ENCODE data around the gene EVX1.

The EVX1 gene

DNA sequence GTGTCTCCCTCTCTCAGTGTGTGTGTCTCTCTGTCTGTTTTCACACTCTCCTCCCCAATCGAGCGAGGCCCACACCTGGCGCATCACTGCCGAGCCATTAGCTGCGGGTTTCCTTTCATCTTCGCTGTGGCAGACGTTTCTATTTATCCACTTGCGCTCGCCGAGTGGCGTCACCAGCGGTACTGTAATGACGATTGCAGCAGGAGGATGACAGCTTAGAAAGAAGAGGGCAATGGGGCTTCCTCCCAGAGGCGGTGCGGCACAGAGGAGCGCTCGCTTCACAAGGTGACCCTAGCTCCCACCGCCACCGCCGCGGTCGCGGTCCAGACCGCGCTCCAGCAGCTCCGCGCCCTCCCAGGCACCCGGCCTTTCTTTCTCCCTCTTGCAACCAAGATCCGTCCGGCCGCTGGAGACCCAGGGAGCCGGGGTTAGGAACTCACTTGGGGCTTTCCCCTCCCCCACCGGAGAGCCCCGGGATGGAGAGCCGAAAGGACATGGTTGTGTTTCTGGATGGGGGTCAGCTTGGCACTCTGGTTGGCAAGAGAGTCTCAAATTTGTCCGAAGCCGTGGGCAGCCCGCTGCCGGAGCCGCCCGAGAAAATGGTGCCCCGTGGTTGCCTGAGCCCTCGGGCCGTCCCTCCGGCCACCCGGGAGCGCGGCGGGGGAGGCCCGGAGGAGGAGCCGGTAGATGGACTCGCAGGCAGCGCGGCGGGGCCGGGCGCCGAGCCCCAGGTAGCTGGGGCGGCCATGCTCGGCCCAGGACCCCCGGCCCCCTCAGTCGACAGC, at the start of gene EVX1:
Gene EVX1, plus strand, starts transcription at position 248 of the 785 bp plus-strand sequence. Its CDS starts 229 bp downstream, at position 477.
- peak; percentile 47 for DNase-seq

DNA sequence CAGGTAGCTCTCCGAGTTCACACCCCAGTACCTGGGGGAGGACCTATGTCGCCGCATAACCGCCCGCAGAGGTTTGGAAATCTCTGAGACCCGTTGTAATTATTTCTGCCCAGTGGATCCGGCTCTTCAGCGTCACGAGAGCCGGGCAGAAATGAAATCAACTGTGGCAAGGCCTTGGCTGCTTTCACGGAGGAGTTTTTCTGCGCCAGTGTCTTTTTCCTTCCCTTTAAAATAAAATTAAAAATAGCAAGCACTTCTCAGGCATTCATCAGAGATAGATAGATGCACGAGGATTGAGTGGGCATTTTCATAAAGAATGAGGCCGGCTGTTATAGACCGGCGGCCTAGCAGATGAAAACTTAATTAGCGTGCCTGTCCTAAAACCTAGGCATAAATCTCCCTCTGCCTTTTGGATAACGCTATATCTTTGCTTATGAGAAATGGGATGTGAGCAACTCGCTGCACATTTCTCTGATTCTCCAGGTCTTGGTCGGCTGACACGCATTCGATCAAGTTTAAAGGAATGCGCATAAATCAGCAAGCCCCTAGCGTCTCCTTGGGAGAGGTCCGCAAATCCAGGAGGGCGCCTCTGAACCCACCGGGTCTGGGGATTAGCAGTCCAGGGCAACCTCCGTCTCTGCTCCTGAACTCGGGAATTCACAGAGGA, 49.1 kb upstream of the EVX1 start:
- no peak for DNase-seq

DNA sequence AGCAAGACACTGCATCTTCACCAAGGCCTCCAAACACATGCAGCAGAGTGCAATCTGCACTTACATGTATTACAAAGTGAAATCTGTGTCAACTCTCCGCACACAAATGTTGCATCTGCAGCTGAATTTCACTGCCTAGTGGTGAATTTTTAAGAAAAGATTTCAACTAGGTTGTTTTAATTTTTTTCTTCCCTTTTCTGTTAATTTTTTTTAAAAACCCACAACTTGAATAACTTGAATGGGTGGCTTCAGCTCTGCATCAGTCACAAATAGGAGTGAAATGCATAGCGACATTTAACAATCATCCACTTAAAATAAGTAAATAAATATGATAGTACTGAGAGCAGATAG, 48.6 kb upstream of the EVX1 start:
- no peak for DNase-seq

DNA sequence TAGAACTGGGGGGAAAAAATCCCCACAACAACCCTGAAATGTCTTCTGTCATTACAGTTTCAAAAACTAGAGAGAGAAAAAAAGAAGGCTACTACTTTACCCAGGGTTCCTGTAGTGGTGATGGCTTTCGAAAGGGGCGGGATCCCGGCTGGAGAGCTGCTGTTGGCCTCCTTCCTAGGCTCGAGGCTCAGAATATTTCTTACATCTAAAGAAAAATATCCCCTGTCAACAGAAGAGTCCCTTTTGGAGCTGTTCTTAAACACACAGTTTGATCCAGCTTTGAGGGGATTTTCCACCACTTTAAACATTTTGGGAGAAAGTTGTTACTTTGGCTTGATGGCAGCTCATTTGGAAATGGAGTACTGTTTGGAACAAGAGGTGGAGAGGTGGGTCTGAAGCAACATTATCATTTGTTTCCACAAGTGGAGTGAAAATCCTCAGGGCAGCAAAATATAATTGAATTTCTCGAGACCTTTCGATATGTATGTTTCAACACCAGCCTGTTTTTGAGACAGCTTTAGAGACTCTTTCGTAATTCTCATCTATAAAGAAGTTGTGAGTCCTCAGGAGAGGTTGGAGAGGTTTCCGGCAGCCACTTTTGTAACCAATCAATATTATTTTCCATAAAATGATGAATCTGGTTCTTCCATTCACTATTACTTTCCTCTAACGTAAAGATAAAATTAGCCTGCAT, 47.8 kb upstream of the EVX1 start:
- DNase-seq = no peak

DNA sequence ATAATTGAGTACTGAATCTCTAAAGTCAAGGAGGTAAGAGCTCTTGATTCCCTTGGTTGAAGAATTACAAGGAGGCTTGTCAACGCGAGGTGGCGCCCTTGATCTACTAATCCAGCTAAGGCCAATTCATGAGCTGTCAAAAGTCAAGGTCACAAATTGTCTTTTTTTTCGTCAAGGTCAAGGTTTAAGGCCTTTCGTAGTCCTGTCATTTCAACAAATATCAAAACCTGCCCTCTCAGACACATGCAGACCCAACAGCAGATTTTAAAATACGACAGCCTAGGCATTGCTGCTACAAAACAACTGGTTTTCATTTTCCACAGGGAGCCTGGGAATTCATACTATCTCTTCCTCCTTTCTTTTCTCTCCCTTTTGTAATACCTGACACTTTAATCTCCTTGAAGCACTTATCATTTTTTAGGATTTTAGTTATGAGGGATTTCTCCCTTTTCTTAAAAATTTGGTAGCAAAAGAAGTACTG, 46.3 kb upstream of the EVX1 start:
- peak; percentile 77 for DNase-seq

DNA sequence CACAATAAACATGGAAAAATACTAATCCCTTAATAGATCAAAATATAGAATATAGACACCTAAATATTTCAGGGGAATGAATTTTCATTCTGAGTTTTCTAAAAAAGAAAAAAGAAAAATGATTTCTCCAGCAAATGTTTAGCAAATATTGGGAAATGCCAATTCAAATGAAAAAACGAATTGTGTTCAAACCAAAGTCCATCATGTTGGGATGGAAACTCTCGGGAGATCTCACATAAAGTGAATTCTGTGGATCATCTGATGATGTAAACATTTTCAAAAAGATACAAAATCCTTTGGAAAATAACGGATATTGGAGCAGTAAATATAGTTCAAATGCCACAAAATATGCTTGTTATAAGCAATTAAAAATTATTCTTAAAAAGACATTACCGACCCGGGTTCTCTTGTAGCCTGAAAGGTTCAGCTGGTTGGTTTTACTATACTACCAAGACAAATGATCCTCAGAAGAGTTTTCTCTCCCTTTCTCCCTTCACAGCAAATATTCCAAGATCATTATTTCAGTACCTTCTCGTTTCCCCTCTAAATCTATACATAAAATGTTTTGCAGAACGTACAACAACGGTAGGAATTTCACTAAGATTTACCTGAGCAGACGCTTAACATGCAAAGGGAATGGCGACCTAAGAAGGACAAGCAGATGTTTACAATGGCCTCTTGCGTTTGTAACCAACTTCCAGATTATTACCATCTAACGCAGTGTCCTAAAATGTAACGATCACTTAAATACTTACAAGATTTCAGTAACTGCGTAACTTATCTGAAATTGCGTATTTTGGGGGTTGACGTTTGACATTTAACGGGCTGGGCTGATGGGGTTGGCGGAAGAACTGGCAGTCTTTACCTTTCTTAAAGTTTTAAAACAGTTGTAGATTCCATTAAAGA, 45.2 kb upstream of the EVX1 start:
- DNase-seq = no peak

DNA sequence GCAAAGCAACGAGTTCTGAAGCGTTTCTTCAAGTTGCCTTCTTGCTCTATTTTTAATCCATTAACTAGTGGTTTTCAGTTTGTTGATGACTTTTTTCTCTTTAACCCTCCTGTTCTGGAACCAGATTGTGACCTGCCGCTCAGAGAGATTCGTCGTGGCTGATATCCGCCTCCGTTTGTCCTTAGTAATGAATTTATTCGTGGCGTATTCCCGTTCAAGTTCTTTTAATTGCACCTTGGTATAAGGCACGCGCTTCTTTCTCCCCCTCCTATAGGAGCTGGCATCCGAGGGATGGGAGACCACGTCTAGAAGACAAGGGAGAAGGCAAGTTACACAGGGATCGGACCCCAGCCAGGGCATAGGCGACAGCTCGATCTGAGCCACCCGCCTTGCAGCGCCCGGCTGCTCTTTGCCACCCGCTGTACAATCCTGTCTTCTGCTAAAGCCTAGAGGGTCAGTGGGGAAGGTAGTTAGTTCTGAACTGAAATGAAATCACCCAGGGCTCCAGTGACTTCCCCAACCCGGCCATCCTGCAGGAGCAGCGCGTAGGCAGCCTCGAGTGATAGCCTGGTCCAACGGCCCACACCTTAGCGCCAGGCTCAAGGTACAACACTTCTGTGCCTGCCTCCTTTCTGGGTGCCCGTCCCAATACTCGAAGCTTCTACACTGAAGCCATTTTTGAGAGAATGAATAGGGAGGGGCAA, 44.3 kb upstream of the EVX1 start:
- DNase-seq = no peak

DNA sequence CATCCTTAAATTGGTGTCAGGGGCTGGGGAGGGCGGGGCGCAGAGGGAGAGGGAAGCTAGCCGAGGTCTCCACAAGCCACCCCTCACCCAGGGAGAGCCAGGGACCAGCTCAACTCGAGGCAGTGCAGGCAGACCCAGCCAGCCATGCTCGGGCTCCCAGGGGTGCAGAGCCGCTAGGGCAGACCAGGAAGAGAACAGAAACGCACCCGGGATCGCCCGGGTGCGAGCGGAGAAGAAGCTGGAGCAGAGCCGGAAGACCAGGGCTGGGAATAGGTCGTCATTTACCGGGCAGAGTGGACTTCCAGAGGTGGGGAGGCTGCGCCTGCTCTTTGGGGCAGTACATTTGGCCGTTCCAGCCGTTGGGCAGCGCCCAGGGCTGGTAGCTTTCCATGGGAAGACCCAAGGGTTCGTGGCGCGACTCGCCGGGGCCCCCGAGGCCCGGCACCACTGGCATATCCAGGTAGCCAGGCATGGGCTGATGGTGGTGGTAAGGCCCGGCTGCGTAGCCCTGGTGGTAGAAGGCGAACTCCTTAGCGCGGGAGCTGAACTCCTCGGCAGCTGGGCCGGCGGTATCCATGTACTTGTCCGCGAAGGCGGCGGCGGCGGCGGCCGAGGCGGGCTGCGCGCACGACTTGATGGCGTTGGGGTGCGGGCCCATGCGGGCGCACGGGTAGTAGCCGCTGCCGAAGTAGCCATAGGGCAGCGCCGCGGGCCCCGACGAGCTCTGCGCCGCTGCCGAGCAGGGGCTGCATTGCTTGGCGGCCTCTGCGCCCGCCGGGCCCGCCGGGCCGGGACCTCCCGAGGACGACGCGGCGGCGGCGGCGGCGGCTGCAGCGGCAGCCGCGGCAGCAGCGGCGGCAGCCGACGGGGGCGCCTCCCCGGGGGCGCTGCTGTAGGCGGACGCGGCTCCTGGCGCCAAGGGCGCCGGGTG, 43.5 kb upstream of the EVX1 start:
- no peak for DNase-seq

DNA sequence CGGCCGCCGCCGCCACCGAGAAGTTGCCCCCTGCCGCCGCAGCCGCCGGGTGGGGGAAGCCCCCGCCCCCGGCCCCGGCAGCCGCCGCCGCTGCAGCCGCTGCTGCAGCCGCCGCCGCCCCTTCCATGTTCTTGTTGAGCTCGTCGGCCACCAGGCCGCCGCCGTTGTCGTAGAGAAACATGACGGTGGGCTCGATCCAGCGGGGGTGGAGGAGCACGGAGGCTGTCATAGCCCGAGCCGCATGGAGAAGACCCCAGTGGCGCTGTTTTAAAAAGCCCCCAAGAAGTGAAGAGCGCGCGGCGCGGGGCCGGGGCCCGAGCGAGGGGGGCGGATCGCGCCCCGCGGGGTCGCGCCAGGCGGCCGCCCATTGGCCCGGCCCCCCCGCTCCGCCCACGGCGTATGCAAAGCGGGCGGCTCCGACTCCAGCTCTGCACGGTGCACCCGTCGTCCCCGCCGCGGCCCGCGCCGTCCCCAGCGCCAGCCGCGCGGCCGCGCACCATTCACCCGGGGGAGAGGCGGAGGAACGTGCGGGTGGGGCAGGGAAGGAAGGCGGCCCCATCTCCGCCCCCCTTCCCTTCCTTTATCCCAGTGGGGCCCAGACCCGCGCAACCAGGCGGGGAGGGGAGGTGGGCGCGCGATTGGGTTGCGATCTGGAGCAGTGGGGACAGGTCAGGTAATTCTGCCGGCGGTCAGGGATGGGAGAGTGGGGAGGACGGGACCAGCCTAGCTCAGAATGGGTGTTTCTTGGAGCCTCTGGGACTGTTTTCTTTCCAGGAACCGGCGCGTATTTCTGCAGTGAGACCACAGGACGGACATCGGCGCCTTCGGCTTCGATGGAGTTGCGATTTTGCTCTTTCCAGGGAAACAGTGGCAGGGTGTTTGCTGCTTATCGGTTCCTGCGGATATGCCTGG, 42.5 kb upstream of the EVX1 start, which contains the start of gene HOXA13:
Gene HOXA13, minus strand, starts transcription at position 243 of the 912 bp plus-strand sequence. Its CDS starts 14 bp downstream, at position 229.
- DNase-seq = no peak

DNA sequence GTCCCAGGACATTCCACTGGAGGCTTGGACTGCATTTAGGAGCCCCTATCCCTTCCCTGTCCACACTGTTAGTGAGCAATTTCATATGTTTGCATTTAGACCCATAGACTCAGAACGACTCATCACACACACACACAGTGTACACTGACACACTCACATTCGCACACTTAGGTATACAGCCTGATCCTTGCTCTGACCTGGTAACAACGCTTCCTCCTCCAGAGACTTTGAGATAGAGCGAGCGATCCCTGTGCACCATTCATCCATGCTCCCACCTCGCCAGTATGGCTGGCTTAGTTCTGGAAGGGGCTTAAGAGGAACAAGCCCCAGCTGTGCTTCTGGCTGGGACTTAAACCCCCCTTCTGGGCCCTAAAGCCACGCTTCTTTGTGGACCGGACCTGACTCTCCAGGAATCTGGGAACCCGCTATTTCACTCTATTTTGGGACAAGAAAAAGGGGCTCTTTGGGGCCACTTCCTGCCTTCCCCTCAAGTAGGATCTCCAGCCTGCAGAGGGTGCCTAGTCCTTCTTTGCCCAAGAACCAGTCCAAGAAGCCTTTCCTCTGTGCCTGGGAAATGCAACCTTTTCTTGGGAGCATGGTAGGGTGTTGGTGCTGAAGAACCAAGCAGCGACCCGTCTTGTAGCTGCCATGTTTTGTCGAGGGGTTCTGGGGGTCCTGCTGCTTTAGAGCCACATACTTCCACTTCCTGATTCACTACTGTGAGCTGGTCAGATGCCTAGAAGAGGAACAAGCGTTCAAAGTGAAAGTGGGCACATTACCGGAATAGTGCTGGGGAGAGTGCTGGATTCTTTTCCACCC, 41.6 kb upstream of the EVX1 start:
- no peak for DNase-seq

DNA sequence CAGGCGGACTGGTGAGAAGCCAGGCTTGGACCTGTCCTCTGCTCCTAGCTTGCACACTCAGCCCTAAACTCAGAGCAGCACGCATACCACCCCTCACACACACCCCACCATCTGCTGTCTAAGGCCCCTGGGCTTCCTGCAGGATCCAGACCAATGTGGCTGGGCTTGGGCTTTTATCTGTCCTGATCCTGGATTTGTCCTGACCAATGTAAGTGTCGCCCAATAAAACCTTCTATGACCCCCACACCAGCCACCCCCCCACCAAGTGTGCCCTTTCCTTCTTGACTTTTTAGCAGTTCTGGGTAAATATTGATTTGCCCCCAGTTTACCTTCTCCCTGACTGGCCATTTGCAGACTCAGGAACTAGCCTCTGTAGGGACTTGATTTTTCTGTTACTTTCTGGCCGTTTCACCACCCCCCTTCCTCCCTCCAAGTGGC, 41.0 kb upstream of the EVX1 start:
- DNase-seq = no peak

DNA sequence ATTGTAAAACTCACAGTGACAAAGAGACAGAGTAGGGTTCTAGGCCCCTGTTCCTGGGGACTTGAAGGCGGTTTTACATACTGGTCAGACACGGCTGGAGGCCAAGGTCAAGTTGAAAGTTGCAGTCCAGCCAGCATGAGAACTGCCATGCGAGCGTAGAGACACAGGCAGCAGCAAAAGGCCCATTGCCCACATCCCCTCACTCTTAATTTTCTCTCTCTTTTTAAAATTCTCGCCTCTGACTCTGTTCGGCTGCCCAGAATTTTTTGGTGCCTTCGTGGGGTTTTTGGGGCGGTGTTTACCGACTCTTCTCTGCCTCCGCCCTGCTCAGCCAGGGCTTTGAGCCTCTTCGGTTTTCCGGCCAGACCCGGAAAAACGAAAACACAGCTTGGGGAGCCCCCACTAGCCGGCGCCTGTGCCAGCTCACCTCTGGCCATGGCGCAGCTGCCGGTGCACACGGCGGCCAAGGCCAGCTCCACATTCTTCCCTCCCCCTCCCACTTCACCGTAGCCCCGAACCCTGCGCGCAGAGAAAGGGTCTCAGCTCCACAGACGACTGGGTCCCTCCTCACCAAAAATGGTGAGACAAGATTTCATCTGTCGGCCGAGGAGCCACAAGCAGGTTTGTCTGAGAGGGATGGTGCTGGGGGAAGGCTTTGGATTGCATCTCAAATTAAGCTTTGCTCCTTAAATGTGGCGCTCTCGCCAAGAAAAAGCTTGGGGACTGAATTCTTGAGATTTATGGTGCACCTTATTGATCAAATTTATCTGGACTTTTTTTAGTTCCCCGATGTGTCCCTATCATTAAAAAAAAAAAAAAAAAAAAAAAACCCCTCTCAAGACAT, 40.4 kb upstream of the EVX1 start:
- DNase-seq = no peak

DNA sequence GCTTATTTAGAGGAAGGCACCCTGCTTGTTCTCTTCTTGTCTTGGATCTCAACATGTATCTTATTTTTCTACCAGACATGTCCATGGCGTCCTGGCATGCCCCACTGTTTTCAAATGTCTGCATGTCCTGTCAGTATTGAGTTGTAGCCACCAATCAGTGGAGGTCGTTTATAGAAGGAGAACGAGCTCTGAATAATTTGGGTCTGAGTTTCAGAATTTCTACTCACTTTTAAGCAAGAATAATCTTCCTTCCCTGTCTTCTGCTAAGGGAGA, 39.8 kb upstream of the EVX1 start:
- no peak for DNase-seq

DNA sequence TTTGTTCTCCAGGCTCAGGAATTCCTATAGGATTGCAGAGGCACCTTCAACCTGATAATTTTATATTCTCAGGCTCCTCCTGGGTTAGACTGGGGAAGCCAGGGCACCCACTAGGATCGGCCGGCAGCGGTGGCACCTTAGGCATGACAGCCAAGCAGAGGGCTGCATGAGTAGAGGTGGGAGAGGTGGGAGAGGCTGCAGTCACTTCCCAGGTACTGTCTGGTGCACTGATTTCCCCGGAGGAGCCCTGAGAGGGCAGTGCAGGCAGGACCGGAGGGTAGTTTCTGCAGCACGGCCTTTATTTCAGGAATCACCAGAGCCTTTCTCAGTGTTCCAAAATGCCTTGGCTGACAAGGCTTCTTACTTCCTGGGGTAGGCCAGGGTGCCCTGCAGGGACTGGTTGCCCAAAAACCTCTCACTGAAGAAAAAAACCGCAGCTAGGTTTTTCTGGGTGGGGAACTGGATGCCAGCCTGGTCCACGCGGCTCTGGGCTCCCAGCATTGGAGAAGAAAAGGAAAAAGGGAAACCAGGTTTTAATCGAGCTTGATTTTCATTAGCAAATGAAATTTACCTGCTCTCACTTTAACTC, 39.1 kb upstream of the EVX1 start:
- DNase-seq = no peak

DNA sequence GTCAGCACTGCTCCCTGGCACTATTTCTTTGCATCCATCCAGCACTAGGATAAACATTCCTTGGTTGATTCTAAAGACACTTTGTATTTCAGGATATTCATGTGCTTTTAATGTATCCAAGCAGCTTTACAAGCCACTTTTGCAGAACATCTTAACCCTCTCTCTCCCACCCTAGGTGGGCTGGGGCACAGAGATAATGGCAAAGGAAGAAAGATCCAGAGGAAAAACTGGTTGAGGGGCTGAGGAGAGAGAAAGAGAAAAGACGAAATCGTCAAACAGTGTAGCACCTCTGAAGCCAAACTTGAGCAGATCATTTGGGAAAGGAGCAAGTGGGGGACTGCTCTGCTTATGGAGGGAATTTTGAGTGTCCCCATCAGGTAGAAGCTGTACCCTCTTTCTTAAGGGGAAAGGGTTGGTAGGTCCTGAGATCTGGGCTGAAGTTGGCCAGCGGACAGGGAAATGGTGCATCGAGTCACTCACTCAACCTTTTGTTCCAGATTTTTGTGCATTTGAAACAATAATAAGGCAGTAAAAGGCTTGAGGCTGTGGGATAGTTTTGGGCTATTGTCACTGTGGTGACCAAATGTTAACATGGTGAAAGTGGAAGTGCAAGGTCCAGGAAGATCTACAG, 38.5 kb upstream of the EVX1 start:
- no peak for DNase-seq

DNA sequence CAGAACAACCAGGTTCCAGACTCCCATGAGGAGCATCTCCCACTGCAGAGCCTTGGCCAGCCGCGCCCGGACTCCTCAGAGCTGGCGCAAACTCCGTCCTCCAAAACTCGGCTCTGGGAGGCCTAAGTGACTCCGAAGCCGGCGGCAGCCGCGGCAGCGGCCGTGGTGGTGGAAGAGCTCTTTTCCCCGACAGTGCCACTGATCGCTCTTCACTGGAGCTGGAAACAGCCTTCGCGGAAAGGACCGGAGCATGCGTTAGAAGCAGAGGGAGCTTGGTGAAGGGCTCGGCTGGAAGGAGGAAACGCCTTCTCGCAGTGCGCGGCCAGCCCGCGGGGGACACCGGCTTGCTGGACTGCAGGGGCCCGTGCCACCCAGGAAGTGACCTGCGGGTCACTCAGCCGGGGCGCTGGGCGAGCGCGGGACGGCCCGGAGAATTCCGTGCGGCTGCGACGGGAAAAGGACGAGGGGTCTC, 37.7 kb upstream of the EVX1 start:
- DNase-seq = no peak
